Stimulated activated CD4-positive, alpha-beta T cell treated with anti-CD3 and anti-CD28 coated beads, TNF-alpha, amount 100 ng/mL, for 24 hours (primary cell): ENCODE measurements around the gene REXO5.

Source experiments
- DNase-seq, 3 experiments: peaks; one replicate each; pipeline ENCODE4 v3.0.0-alpha.2; 2020; ENCODE audit warnings: low read depth in 3 of 3

Gene REXO5

DNA sequence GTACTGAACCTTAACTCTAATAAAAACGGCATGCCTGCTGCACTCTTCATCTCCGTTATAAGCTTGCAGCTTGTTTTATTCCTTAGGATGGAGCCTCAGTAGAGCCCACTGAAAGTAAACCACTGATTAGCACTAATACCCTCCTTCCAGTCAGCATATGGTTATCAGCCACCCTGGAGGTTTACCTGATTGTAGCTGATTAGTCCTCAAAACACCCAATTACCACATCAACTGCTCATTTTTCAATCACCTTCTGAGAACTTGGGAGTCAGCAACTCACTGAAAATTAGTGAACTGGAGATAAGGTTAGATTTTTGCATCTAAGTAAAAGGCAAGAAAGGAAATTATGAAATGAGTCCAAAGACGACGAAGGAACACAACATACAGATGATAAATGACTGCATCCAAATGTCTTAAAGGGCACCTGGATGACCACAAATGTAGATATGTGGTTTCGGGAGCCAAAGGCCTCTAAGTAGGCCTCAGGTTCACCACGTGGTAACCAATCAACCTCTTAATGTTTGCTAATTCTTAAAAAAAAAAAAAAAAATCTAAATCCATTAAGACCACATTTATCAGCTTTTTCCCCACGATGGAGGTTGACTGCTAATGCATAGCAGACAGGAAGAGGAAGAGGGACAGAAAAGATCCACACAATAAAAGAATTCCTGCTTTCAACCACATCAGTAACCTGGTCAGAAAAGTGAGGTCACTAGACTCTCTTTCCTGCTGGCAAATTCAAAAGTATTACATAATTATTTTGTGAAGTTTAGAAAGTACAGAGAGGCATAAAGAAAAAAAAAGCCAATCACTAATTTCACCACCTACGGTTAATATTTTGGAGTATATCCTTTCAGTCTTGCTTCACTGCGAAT lies 65.9 kb downstream of the REXO5 start:
- no peak for DNase-seq

DNA sequence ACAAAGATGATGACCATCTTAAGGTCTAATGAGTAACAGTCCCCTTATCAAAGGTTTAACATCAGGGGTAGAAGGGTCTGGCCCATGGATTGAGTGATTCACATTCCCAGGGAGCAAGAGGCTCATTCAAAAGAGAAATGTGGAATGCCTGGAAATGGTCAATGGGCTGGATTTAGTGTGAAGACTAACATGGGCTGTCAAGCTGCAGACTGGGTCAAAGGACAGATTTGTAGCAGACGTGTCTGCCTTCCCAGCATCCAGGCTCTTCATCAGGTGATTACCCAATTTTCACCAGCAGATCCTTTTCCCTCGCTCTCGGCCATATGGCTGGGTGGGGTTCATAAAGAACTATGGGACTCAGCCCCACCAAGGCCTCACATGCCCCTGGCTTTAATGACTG lies 67.0 kb downstream of the REXO5 start:
- DNase-seq: no peak

DNA sequence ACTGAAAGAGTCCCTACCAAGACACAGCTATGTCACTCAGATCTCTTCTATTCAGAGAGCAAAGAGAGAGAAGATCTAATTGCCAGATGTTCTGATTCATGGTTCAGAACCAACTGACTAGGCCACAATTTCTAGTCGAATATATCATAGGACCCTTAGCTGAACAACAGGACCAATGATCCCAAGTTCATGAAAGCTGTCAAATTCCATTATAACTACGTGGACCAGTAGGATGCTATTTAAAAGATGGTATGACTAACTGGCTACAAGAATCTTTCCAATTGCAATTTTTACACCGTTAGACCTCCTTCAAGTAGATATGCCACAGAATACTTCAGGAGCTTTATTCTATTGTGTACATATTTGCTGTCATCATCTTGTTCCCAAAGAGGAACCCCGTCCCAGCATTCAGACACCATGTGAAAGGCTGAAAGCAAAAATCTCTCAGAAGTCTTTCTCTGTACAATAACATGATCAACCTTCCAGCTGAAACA lies 67.8 kb downstream of the REXO5 start:
- no peak for DNase-seq

DNA sequence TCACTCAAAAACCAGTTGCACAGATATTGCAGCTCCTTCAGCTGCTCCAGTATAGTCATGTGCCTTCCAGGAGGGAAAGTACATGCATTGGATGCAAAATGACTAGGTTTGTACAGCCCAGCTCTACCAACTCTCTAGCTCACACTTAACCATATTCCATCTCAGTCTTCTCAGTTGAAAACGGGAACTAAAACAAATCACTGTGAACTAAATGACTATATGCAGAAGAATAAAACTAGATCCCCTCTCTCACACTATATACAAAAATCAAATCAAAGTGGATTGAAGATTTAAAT lies 69.0 kb downstream of the REXO5 start:
- no peak for DNase-seq

DNA sequence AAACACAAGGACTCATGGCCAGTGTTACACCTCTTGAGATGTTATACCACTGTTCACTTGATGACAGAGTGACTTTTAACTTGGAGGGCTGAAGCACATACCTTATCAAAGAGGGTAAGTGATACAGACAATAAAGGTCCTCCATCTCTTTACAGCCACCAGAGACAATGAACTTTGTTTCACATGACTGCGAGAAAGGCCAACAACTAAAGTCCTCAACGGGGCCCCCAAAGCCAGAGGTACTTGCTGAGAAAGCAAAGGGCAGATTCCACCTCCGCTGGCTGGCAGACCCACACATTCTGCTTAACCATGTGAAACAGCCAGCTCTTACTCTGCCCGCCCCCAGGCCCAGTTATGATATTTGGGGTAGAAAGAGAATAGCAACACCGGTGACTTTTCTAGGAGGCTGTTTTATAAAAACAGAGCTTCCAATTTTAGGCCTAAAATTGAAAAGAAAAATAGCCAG lies 72.4 kb downstream of the REXO5 start:
- DNase-seq: no peak

DNA sequence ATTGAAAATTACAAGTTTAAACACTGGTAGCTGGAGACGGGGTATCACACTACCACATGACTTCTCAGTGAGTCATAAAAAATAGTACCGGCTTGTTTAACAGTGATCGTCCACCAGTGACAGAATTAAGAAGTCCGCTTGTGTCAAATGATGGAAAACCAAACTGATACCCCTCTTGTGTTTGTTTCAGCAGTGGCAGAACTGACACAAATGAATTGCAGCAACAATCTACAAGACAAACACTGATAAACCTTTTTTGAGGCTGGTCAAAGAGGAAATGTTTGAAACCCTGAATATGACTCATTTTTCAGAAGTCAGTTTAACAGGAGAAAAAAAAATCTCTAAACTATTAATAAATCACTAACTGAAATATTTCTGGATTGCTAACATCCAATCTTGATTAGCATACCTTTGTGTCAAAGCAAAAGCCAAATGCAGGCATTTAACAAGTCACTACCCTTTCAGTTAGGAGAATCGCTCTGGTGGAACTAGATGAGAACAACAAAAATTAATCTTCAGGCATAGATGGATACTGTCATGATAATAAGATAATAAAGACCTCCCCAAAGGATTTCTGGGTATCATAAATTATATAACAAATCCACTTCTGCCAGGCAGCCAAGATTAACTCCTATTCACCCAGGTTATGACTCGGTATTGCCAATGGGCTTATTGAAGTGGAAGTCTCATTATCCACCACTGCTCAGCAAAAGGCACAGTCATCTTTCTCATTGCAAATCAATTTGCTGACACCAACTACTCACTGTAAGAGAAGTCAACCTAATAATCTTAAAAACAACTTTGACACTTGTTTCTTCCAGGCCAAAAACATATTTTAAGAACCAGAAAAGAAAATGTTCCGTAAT lies 73.1 kb downstream of the REXO5 start:
- no peak for DNase-seq

DNA sequence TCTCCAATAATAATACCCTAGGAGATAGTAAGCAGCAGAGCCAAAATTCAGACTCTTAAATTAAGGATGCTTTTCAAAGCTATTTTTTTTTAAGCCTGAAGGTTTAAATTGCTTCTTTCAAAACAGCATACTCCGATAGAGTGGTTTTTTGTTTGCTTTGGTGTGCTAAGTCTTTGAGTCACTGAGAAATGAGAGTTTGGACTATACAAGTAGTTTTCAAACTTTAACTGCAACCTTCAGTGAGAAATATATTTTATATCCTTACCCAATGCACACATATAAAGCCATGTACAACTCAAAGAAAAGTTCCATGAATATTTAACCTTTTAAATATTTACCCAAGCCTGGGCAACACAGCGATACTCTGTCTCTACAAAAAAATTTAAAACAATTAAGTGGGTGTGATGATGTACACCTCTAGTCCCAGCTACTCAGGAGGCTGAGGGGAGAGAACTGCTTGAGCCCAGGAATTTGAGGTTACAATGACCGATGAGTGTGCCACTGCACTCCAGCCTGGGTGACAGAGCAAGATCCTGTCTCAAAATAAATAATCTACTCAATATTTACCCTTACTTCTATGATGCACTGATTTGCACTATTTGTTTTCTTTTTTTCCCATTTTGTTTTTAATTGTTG lies 74.7 kb downstream of the REXO5 start:
- DNase-seq: no peak

DNA sequence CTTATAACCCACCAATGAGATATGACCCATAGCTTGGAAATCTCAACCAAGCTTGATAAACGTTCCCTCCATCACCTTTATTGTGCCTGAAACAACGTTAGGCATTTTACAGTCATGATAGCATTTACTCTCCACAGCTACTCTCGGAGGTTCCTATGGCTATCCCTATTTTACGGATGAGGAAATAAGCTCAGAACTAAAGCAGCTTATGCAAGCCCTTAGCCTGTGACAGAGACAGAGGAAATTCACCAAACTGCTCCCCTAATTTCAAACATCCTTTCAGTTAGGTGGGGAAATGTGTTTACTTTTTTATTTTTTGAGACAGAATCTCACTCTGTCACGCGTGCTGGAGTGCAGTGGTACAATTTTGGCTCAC lies 75.2 kb downstream of the REXO5 start:
- DNase-seq: no peak

DNA sequence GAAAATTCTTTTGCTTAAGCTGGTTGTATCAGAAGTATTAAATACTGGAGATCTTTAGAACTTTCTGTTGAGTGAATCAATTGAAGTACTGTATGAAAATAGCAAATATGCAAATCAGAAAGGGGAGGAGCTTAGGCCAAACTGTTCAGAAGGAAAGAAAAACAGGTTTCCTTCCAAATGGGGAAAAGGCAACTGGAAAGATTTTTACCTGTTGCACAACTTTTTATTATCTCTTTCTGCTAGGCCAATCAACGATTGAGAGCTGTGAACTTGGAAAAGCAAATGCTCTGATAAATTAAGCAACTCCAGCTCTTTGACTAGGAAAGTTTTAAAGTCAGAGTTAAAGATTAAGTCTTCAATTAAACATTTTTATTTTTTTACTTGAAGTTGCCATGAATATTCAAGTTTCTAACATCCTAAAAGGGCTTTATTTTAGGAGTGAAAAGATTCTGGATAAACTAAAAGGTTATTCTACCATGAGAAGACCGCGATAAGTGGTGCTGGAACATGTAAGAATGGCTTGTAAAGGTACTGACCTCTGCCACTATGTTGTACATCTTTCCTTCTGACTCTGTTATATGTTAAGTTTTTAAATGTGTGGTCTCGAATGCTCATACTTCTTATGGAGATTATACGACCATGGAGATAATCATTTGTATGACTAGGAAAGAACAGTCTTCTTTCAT lies 77.4 kb downstream of the REXO5 start:
- DNase-seq: no peak

DNA sequence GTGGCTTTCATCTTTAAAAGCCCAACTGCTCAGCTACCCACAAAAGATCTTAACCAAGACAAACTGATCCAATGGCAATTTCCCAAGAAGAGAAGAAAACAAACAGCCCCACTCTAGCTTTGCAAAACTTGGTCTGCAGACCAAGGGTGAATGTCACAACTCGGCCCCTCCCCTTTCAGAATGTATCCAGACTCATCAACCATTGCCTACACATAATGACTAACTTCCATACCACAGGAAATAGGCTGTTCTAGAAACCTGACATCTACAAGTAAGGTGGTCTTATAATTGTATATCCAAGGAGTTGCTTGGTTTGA lies 77.9 kb downstream of the REXO5 start:
- no peak for DNase-seq

DNA sequence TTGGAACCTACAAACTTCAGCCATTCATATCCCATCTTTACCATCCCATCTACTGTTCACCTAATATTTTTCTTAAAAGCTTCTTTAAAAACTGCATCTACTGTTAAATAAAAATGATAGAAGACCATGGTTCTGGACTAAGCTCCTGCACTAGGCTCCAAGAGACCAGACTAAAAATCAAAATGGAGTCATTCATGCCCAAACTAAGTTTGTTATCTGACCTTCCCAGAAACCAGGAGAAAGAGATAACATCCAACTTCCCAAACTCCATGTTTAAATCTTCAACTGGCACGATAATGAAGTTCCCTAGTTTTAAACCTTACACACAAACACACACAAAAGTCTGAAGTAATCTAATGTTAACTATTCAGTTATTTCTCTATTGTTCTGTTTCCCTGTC lies 80.0 kb downstream of the REXO5 start:
- DNase-seq: no peak

DNA sequence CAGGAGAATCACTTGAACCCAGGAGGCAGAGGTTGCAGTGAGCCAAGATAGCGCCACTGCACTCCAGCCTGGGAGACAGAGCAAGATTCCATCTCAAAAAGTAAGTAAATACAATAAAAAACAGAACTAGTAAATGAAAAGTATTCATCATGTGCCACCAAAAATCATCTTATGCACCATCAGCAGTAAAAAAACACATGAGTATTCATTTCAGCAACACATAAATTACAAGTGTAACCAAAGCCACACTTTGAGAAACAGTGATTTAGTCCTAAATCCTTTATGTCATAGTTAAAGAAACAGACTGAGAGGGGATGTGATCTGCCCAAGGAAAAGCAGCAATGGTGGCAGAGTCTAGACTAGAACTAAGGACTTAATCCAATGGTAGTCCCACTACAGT lies 80.9 kb downstream of the REXO5 start:
- DNase-seq: no peak

DNA sequence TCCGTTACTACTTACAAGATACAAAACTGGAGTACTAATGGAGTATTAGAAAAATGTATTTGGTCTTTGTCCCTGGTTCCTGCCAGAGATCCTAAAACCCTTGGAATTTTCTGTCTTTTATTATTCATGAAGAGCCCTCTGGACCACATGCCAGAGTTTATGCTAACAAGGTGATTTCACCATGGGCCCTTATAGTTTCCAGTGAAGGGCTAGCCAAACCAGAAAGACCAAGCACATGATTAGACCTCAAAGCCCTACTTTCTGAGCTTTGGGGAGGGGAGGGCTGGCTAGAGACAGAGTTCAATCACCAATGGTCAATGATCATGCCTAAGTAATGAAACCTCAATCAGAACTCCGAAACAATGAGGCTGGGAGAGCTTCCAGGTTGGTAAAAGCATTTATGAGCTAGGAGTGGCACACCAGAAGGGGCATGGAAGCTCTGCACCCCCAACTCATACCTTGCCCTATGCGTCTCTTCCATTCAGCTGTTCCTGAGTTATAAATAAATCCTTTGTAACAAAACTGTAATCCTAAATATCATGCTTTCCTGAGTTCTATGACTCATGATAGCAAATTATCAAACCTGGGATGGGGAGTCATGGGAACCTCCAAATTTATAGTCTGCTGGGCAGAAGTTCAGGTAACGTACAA lies 83.4 kb downstream of the REXO5 start:
- DNase-seq: no peak

DNA sequence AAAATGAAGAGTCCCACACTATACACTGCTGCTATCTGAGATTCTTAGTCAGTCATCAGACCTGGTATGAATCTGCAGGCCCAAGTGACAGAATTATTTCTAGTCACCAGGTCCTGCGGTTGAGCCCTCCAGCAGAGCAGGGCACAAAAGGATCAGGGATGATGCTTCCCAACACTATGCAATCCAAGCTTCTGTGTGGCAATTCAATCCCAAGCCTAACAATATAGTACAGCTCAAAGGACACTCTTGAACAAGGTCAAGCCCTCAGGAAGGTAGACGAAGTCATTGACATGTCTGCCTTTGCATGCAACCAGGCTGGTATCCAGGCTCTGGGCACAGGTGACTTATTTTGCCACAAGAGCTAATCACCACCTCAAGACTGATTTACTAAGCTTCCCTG lies 88.1 kb downstream of the REXO5 start:
- DNase-seq: no peak

DNA sequence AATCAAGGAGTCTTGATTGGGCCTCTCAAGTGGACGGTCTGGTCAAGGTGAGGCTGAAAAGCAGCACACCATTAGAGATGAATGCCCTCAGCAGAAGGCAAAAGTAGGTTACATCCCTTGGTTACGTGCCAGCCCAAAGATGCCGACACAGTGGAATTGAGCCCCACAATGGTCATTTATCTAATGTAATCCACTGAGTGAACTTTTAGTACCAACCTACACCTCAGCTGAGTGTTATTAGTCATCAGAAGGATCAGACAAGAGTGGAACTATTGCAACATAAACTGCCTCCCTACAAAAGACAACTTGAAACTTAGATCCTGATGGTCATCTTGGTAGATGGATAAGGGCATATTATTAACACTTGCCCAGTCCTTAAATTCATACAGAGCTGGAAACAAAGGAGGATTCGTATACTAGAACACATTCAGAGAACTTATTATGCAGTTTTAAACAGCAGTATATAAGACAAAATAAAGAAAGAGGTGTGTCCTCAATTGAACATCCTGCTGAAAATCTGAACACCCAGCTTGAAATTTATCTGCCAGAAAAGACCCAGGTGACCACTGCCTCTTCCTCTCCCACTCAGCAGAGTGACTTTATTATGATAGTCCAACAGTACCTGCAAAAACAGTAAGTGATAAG lies 91.0 kb downstream of the REXO5 start:
- no peak for DNase-seq

DNA sequence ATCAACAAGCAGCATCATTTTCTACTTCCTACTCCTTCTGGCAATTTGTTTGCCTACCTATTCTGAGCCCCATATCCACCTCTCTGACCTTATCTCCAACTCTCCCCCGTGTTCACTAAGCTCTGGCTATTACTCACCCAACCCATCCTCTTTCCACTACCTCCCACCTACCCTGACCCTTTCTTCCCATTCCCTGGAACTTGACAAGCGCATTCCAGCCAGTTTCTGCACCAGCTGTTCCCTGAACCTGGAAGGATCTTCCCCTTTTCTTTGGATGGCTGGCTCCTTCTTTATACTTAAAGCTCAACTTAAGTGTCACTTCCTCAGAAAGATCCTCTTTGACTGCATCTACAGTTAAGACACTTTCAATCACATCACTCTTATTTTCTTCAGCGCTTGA lies 91.6 kb downstream of the REXO5 start:
- DNase-seq: no peak

DNA sequence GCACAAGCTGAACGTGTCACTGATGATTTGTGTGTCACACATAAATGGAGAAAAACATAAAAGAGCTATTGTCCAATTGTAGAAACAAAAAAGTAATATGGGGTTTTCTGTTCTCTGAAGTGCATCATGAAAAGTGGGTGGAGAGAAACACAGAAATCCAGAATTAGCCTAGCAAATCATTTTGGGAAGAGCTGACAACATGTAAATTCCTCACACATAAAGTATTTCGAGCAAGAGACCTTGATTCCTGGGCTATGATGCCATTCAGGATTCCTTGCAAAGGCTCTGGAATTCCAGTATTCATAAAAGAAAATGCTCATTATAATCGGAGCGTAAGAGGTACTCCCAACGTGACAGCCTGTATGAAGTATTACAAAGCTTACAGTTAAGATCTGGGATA lies 92.7 kb downstream of the REXO5 start:
- DNase-seq: no peak
